ENCODE data around the gene PPP1R27. TPM values are rescaled to one million over a fixed set of nuclear protein-coding genes. Genes with fewer than 3 reads are reported as not detected.

The PPP1R27 gene
- total and polyA plus RNA-seq, 2 donors (not counting 3 experiments of a cell fraction or from before 2014, with no cell fraction given) = not detected

DNA sequence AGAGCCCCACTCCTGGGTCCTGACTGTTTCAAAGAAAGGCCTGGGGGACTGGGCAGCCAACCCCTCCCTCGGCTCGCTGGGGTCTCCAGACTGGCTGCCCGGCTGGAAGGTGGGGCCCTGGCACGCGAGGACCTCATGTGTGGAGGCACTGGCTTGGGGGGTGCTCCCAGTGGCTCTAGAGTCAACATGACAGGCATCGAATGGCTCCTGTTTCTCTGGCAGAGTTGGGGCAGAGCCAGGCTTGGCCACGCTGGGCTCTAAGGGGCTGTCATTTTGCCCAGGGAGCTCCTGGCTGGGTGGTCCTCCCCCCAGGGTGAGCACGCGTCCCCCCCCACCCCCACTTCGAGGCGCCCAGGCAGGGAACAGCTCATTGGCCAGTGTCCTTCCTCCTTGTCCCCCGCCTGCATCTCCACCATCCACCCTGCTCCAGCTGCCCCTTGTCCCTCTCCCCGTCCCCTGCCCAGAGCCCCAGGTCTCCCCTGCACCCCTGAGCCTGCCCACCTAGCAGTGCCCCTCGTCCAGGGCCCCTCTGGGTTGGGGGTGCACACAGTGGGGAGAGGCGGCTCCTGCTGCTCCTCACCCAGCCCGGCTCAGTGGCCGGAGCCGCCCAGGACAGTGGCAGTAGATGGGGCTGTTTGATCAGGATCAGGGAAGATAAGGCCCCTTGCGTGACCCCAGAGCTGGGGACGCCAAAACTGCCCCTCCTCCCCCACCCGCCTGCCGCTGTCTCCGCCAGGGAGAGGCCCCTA is 28.2 kb downstream of the PPP1R27 start:
- Histone ChIP-seq H3K36me3 (ENCODE audit: control insufficient read depth in 2 of 2, extremely low read depth in 1 of 2, insufficient read depth in 2 of 2, low read length in 2 of 2) (no peaks in the 10 kb centered on the region), H3K4me3 (replicated peaks in 1 of 3; ENCODE audit: insufficient read depth in 1 of 3, low read depth in 1 of 3, low read length in 3 of 3) (no peak overlapping the region), H3K4me2 (ENCODE audit: insufficient read depth, low read length) (no peak overlapping the region), H4K20me1 (replicated peaks; ENCODE audit: control insufficient read depth, extremely low read depth, insufficient read depth, low read length) (no peaks in the 10 kb centered on the region), H3K4me1 (ENCODE audit: control insufficient read depth, extremely low read depth, insufficient read depth, low read length) (no peaks in the 10 kb centered on the region), H3K9ac (replicated peaks; ENCODE audit: extremely low read depth, insufficient read depth, low read length) (no peak overlapping the region), H2AFZ (ENCODE audit: low read depth, low read length) (no peak overlapping the region), H3K9me1 (replicated peaks; ENCODE audit: control insufficient read depth, extremely low read depth, insufficient read depth, low read length) (no peaks in the 10 kb centered on the region), H3K27ac (ENCODE audit: insufficient read depth, low read depth, low read length) (no peak overlapping the region), H3K79me2 (ENCODE audit: control insufficient read depth, insufficient read depth, low read length) (no peaks in the 10 kb centered on the region), H3K27me3 (ENCODE audit: control insufficient read depth in 2 of 2, insufficient read depth in 2 of 2, low read length in 2 of 2) (peaks cover 25 to 34% of the 10 kb centered on the region in 2 experiments), H3K9me3 (replicated peaks; ENCODE audit: control insufficient read depth, insufficient read depth, low read length) (no peaks in the 10 kb centered on the region)
- dilution Hi-C loops (cut with MboI; ENCODE audit: extremely low pct_ligation_motif_present, low sequenced_read_pairs) = no loop called here
- TF ChIP-seq, protein P1, sequence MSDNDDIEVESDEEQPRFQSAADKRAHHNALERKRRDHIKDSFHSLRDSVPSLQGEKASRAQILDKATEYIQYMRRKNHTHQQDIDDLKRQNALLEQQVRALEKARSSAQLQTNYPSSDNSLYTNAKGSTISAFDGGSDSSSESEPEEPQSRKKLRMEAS (IDR thresholded peaks at IDR 0.05; ENCODE audit: insufficient read depth, insufficient read length) = no peak
- TF ChIP-seq JUN (IDR thresholded peaks at IDR 0.05; ENCODE audit: borderline replicate concordance, insufficient read depth, insufficient read length, low read depth) = no peak
- no peak for TF ChIP-seq POLR2AphosphoS5 (IDR thresholded peaks at IDR 0.05; ENCODE audit: insufficient read depth, low read depth, low read length)
- TF ChIP-seq FOS (IDR thresholded peaks at IDR 0.05; ENCODE audit: borderline replicate concordance, insufficient read depth, low read length) = no peak
- TF ChIP-seq, protein P2, sequence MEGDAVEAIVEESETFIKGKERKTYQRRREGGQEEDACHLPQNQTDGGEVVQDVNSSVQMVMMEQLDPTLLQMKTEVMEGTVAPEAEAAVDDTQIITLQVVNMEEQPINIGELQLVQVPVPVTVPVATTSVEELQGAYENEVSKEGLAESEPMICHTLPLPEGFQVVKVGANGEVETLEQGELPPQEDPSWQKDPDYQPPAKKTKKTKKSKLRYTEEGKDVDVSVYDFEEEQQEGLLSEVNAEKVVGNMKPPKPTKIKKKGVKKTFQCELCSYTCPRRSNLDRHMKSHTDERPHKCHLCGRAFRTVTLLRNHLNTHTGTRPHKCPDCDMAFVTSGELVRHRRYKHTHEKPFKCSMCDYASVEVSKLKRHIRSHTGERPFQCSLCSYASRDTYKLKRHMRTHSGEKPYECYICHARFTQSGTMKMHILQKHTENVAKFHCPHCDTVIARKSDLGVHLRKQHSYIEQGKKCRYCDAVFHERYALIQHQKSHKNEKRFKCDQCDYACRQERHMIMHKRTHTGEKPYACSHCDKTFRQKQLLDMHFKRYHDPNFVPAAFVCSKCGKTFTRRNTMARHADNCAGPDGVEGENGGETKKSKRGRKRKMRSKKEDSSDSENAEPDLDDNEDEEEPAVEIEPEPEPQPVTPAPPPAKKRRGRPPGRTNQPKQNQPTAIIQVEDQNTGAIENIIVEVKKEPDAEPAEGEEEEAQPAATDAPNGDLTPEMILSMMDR (IDR thresholded peaks at IDR 0.05; ENCODE audit: extremely low read depth in 1 of 2, insufficient read depth in 1 of 2, low read depth in 1 of 2, low read length in 2 of 2) = no peak
- no peak for TF ChIP-seq POLR2A (IDR thresholded peaks at IDR 0.05; ENCODE audit: low read depth, low read length)
- no peak for TF ChIP-seq EZH2 (IDR thresholded peaks at IDR 0.05; ENCODE audit: borderline replicate concordance, low read depth, low read length, severe bottlenecking)
- no peak for TF ChIP-seq MYC (IDR thresholded peaks at IDR 0.05; ENCODE audit: low read depth, low read length)
- no peak for TF ChIP-seq GATA2 (IDR thresholded peaks at IDR 0.05; ENCODE audit: insufficient read depth, insufficient read length, low read depth, low read length)
- FAIRE-seq = no peak
- ChIA-PET POLR2A (no interaction called here), CTCF (interaction anchor here (0.5 to 2.3 kb wide), 4 partner anchors 12 to 32 kb away, joined by 3 to 9 read pairs (median 4); partner anchors contain the start of gene MCRIP1)
- intact Hi-C loops (cut with micrococcal nuclease) = no loop called here
- BruUV-seq (replicated peaks) = no TSS peak
- DNase-seq (ENCODE audit: low read depth, low spot score) = no peak

Measured in endothelial cell of umbilical vein (primary cell).